Measurements from ENCODE around the gene ETFB. TPM values are rescaled to one million over a fixed set of nuclear protein-coding genes. Genes with fewer than 3 reads are reported as not detected.
A peak's percentile ranks its signal among the peaks of the same experiment; 100 is the strongest.

Gene ETFB
- total RNA-seq, 1 donor from 2014 or later, result 77.7 TPM

GRCh38 chr19:51324167-51324481, 42.1 kb downstream of the ETFB start:
- Mint-ChIP-seq H3K27me3 (ENCODE audit: unreplicated experiment) (peaks cover 24% of the 10 kb centered on the region), H3K27ac (ENCODE audit: unreplicated experiment) (no peak overlapping the region), H3K9me3 (ENCODE audit: unreplicated experiment) (peaks cover 12% of the 10 kb centered on the region), H3K4me3 (ENCODE audit: unreplicated experiment) (no peak overlapping the region), H3K36me3 (ENCODE audit: unreplicated experiment) (peaks cover 8% of the 10 kb centered on the region), H3K4me1 (ENCODE audit: low read depth, unreplicated experiment) (peaks cover 11% of the 10 kb centered on the region)
- TF ChIP-seq CTCF (IDR thresholded peaks at IDR 0.05; ENCODE audit: partially characterized antibody, unreplicated experiment), result no peak
- DNase-seq, result no peak

GRCh38 chr19:51323481-51324166, 42.6 kb downstream of the ETFB start:
- Mint-ChIP-seq H3K4me3 (ENCODE audit: unreplicated experiment) (no peak overlapping the region), H3K27ac (ENCODE audit: unreplicated experiment) (no peak overlapping the region), H3K4me1 (ENCODE audit: low read depth, unreplicated experiment) (peaks cover 12% of the 10 kb centered on the region), H3K36me3 (ENCODE audit: unreplicated experiment) (peaks cover 8% of the 10 kb centered on the region), H3K9me3 (ENCODE audit: unreplicated experiment) (peaks cover 12% of the 10 kb centered on the region), H3K27me3 (ENCODE audit: unreplicated experiment) (peaks cover 26% of the 10 kb centered on the region)
- TF ChIP-seq CTCF (IDR thresholded peaks at IDR 0.05; ENCODE audit: partially characterized antibody, unreplicated experiment), result no peak
- DNase-seq, result no peak

GRCh38 chr19:51321799-51322198, 44.4 kb downstream of the ETFB start:
- no peak overlapping the region for H3K27ac Mint-ChIP-seq (ENCODE audit: unreplicated experiment)
- no peak for TF ChIP-seq CTCF (IDR thresholded peaks at IDR 0.05; ENCODE audit: partially characterized antibody, unreplicated experiment)
- peaks cover 11% of the 10 kb centered on the region for H3K9me3 Mint-ChIP-seq (ENCODE audit: unreplicated experiment)
- no peak overlapping the region for H3K4me3 Mint-ChIP-seq (ENCODE audit: unreplicated experiment)
- peaks cover 10% of the 10 kb centered on the region for H3K4me1 Mint-ChIP-seq (ENCODE audit: low read depth, unreplicated experiment)
- peaks cover 21% of the 10 kb centered on the region for H3K27me3 Mint-ChIP-seq (ENCODE audit: unreplicated experiment)
- no peak for DNase-seq
- peaks cover 4% of the 10 kb centered on the region for H3K36me3 Mint-ChIP-seq (ENCODE audit: unreplicated experiment)

- DNase-seq, result peak; percentile 42
- peaks cover 8% of the 10 kb centered on the region for H3K36me3 Mint-ChIP-seq (ENCODE audit: unreplicated experiment)
These were observed 45.9 kb downstream of the ETFB start for GRCh38 chr19:51320280-51320657.

More at GRCh38 chr19:51320280-51320657, 45.9 kb downstream of the ETFB start:
- no peak overlapping the region for H3K27ac Mint-ChIP-seq (ENCODE audit: unreplicated experiment)
- peaks cover 10% of the 10 kb centered on the region for H3K4me1 Mint-ChIP-seq (ENCODE audit: low read depth, unreplicated experiment)
- H3K4me3 Mint-ChIP-seq (ENCODE audit: unreplicated experiment), result no peak overlapping the region
- H3K27me3 Mint-ChIP-seq (ENCODE audit: unreplicated experiment), result peaks cover 17% of the 10 kb centered on the region
- H3K9me3 Mint-ChIP-seq (ENCODE audit: unreplicated experiment), result peaks cover 6% of the 10 kb centered on the region
- no peak for TF ChIP-seq CTCF (IDR thresholded peaks at IDR 0.05; ENCODE audit: partially characterized antibody, unreplicated experiment)

Measured in glutamatergic neuron (in vitro differentiated cells).